Stimulated activated naive CD8-positive, alpha-beta T cell treated with anti-CD3 and anti-CD28 coated beads, Interleukin-15, amount 100 ng/mL, for 72 hours (primary cell): ENCODE measurements around the gene TMED7.

Experiments
- ATAC-seq: fragments of 150-1000 bp; cut with Tn5 transposase; 2 replicates; pipeline ENCODE4 v1.10.0; 2021; ENCODE audit warnings: mild to moderate bottlenecking, moderate library complexity
- DNase-seq, 2 donors: peaks; one replicate each; pipeline ENCODE4 v3.0.0; 2021 to 2022
- H3K27ac Mint-ChIP-seq, 2 donors: one replicate each; pipeline ENCODE4 v1.8.0; 2022; ENCODE audit warnings: mild to moderate bottlenecking in 2 of 2, mixed read lengths in 2 of 2, moderate library complexity in 2 of 2
- H3K27me3 Mint-ChIP-seq: one replicate; pipeline ENCODE4 v1.8.0; 2022; ENCODE audit warnings: mixed read lengths
- H3K4me1 Mint-ChIP-seq: one replicate; pipeline ENCODE4 v1.8.0; 2022; ENCODE audit warnings: mild to moderate bottlenecking, mixed read lengths
- H3K4me3 Mint-ChIP-seq, 2 donors: one replicate each; pipeline ENCODE4 v1.8.0; 2022; ENCODE audit warnings: mild to moderate bottlenecking in 2 of 2, mixed read lengths in 2 of 2, moderate library complexity in 1 of 2
- H3K9me3 Mint-ChIP-seq, 2 donors: one replicate each; pipeline ENCODE4 v1.8.0; 2022; ENCODE audit warnings: mixed read lengths in 2 of 2

TMED7 gene

DNA sequence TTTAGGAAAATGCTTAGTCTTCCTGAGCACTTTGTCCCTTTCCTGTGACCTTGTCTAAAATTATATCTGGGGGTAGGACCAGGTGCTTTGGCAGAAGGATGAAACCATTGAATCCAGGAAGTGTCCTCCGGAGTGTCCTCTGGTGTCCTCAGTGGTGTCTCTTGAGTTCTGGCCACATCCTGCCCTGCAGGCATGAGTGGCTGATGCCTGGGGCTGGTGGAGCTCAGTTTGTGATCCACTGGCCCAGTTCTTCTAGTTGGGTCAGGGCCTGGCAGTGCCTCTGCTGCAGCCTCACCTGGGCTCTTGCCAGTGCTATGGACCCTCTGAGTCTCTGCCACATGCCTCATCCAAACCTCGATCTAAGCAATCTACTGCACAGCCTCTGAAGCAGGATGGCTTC, 14.4 kb upstream of the TMED7 start:
- Mint-ChIP-seq H3K9me3 (no peaks in the 10 kb centered on the region), H3K27ac (peak overlapping the region in 1 of 2 donors; percentile 27), H3K4me1 (peaks cover 42% of the 10 kb centered on the region), H3K27me3 (peaks cover 48% of the 10 kb centered on the region), H3K4me3 (no peak overlapping the region)
- ATAC-seq: no peak
- no peak for DNase-seq

GRCh38 chr5:115639377-115639776, 13.5 kb upstream of the TMED7 start:
- Mint-ChIP-seq H3K27ac (no peak overlapping the region), H3K27me3 (peaks cover 40% of the 10 kb centered on the region)

DNA sequence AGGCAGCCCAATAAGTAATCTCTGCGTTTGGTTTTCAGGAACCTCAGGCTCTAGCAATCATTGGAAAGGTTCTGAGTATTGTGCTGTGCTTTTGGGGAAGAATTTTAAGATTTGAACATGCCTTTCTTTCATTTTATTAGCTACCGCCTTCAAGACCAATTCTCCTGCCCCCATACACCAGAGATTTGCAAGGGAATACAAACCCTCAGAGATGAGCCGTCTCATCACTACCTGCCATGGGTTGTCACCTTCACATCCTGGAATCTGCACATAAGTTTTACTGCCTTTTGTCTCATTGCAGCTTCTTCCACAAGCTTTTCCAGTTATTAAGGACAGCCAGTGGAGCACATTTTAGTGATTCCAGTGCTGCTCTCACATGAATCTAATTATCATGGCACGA, 11.7 kb upstream of the TMED7 start:
- Mint-ChIP-seq H3K27ac (no peak overlapping the region), H3K4me1 (peaks cover 62% of the 10 kb centered on the region), H3K4me3 (peak overlapping the region in 1 of 2 donors; percentile 5), H3K9me3 (no peaks in the 10 kb centered on the region), H3K27me3 (peaks cover 38% of the 10 kb centered on the region)
- DNase-seq (no peak), ATAC-seq (no peak)

More at GRCh38 chr5:115639377-115639776, 13.5 kb upstream of the TMED7 start:
- ATAC-seq (no peak), DNase-seq (no peak)
- H3K9me3 Mint-ChIP-seq: no peaks in the 10 kb centered on the region
- H3K4me1 Mint-ChIP-seq: peaks cover 48% of the 10 kb centered on the region
- no peak overlapping the region for H3K4me3 Mint-ChIP-seq

- Mint-ChIP-seq H3K4me1 (peaks cover 63% of the 10 kb centered on the region), H3K27me3 (peaks cover 44% of the 10 kb centered on the region), H3K4me3 (no peak overlapping the region), H3K27ac (no peak overlapping the region), H3K9me3 (no peaks in the 10 kb centered on the region)
- ATAC-seq (no peak), DNase-seq (no peak)
Measured at GRCh38 chr5:115636008-115636407, 10.2 kb upstream of the TMED7 start.

DNA sequence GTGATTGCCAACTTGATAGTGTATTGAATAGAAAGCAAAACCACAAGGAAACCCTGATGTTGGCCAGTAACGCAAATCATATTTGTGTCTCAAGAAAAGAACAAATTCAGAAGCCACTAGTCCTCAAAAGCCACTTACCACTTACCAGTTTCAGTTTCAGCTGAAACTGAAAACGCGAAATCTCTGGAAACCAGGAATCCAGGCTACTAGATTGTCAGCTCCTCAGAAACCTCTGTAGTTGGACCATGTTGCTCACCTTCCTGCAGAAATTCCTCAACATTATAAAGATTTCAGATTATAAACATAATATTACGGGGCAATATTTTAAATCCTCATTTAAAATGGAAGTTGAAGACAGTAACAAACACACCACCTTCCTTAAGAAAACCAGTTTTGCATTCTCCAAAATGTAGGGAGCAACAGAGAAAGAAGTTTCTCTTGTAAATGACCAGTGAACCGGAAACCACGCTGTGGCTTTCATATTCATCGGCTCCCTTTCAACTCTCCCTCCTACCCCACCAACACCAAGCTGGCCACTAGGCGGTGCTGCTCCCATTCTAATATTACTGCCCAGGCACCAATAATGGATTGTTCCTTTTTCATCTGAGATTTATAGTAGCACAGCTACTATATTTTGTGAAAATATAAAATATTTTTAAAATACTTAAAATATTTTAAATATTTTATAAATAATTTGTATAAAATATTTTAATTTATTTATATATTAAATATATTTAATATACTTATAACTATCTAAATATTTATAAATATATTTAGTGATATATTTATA, 8.7 kb upstream of the TMED7 start:
- Mint-ChIP-seq H3K27me3 (peaks cover 29% of the 10 kb centered on the region), H3K9me3 (no peaks in the 10 kb centered on the region), H3K4me3 (peak overlapping the region; percentile 32 to 65), H3K27ac (peak overlapping the region in 1 of 2 donors; percentile 42), H3K4me1 (peaks cover 52% of the 10 kb centered on the region)
- DNase-seq (peak; percentile 77 to 86), ATAC-seq (peak; percentile 75)

GRCh38 chr5:115629903-115630302, 4.1 kb upstream of the TMED7 start:
- Mint-ChIP-seq H3K4me1 (peaks cover 26% of the 10 kb centered on the region), H3K9me3 (no peaks in the 10 kb centered on the region), H3K27ac (no peak overlapping the region), H3K4me3 (no peak overlapping the region), H3K27me3 (peaks cover 16% of the 10 kb centered on the region)
- ATAC-seq (no peak), DNase-seq (no peak)

DNA sequence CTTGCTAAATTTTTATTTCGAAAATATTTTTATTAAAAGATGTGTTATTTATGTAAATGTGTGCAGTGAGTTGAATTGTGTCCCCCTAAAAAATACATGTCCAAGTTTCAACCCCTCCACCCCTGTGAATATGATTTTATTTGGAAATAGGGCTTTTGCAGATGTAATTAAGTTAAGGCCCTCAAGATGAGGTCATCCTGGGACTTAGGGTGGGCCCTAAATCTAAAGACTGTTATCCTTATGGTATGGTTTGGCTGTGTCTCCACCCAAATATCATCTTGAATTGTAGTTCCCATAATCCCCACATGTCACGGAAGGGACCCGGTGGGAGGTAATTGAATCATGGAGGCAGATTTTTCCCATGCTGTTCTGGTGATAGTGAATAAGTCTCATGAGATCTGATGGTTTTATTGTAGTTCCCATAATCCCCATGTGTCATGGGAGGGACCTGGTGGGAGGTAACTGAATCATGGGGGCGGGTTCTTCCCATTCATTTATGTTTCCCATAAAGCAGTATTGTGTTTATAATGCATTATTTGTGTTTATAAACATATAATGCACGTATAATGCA, 1.5 kb upstream of the TMED7 start:
- Mint-ChIP-seq H3K27ac (no peak overlapping the region), H3K4me3 (peak overlapping the region; percentile 14 to 48), H3K27me3 (peaks cover 6% of the 10 kb centered on the region), H3K9me3 (no peaks in the 10 kb centered on the region), H3K4me1 (peaks cover 8% of the 10 kb centered on the region)
- ATAC-seq (no peak), DNase-seq (no peak)

- DNase-seq (no peak), ATAC-seq (peak; percentile 34)
- Mint-ChIP-seq H3K9me3 (no peaks in the 10 kb centered on the region), H3K27ac (peak overlapping the region; percentile 91 to 99), H3K4me1 (peaks cover 11% of the 10 kb centered on the region), H3K27me3 (no peaks in the 10 kb centered on the region), H3K4me3 (no peak overlapping the region)
Measured at GRCh38 chr5:115626445-115626823, 598 bp upstream of the TMED7 start.

DNA sequence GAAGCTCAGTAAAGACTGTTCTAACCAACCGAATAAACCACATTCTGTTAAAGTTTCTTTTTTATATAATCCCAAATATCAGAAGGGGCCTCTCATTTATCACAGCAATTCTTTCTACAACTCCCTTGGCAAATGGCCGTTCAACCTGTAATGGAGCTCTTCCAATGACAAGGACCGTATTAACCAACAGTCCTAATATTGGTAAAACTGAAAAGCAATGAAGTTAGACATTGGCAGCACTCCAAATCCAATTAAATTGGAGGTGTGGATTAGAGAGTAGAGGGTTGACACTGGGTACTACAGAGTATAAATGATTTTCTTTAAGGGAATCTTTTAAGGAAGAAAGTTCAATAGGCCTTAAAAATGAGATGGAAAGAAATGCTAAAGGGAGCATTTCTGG, 842 bp downstream of the TMED7 start:
- H3K4me3 Mint-ChIP-seq: no peak overlapping the region
- H3K9me3 Mint-ChIP-seq: no peaks in the 10 kb centered on the region
- ATAC-seq: no peak
- no peak for DNase-seq
- H3K27ac Mint-ChIP-seq: peak overlapping the region in 1 of 2 donors; percentile 99
- peaks cover 14% of the 10 kb centered on the region for H3K4me1 Mint-ChIP-seq
- H3K27me3 Mint-ChIP-seq: no peaks in the 10 kb centered on the region

DNA sequence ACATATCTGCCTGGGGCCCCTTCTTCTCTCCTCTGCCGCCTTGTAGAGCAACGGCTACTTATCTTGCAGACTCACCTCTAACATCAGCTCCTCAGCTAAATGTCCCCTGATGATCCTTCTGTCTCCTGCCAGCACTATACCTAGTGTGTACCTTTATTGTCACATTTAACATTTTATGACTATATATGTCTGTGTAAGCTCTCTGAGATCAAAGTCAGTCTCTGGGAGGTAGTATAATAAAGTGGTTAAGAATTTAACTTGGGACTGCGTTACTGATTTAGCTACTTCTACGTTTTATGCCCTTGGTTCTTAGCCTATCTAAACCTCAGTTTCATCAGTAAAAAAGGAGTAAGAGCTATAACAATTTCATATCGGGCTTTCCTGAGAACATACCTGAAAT, 2.2 kb downstream of the TMED7 start:
- Mint-ChIP-seq H3K4me1 (peaks cover 14% of the 10 kb centered on the region), H3K27ac (no peak overlapping the region), H3K4me3 (no peak overlapping the region), H3K9me3 (no peaks in the 10 kb centered on the region), H3K27me3 (no peaks in the 10 kb centered on the region)
- DNase-seq (no peak), ATAC-seq (no peak)

DNA sequence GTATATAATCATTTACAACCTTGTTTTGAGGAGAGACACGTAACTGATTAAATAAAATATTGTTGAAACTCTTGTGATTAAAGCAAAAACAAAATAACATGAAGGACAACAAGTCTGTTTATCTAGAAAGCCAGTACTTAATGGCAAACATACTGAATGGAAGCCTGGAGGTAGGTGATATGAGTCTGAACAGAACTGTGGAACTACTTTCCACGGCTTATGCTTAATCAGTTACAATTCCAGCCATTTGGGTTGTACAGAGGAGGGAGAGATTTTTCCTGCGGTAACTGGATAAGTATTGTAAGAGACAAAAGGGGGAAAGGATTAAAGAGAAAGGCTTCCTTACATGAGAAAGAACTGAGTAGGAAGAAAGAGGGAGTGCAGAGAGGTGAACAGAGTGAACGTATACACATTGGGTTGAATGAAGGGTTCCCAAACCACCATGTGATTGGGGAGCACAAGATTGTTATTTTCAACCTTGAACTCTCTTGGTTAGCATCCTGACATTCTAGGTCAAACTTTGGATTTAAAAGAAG, 4.4 kb downstream of the TMED7 start:
- no peaks in the 10 kb centered on the region for H3K9me3 Mint-ChIP-seq
- ATAC-seq: no peak
- H3K27ac Mint-ChIP-seq: peak overlapping the region in 1 of 2 donors; percentile 75
- H3K4me3 Mint-ChIP-seq: no peak overlapping the region
- H3K4me1 Mint-ChIP-seq: peaks cover 6% of the 10 kb centered on the region
- DNase-seq: no peak
- no peaks in the 10 kb centered on the region for H3K27me3 Mint-ChIP-seq

- DNase-seq: no peak
- Mint-ChIP-seq H3K27me3 (no peaks in the 10 kb centered on the region), H3K4me1 (peaks cover 6% of the 10 kb centered on the region), H3K4me3 (no peak overlapping the region), H3K9me3 (no peaks in the 10 kb centered on the region), H3K27ac (no peak overlapping the region)
- ATAC-seq: no peak
Measured at GRCh38 chr5:115616892-115617291, 8.9 kb downstream of the TMED7 start.

GRCh38 chr5:115616472-115616871, 9.4 kb downstream of the TMED7 start:
- no peak for DNase-seq
- Mint-ChIP-seq H3K27ac (no peak overlapping the region), H3K4me3 (no peak overlapping the region), H3K9me3 (no peaks in the 10 kb centered on the region), H3K27me3 (no peaks in the 10 kb centered on the region), H3K4me1 (peaks cover 4% of the 10 kb centered on the region)
- ATAC-seq: no peak

DNA sequence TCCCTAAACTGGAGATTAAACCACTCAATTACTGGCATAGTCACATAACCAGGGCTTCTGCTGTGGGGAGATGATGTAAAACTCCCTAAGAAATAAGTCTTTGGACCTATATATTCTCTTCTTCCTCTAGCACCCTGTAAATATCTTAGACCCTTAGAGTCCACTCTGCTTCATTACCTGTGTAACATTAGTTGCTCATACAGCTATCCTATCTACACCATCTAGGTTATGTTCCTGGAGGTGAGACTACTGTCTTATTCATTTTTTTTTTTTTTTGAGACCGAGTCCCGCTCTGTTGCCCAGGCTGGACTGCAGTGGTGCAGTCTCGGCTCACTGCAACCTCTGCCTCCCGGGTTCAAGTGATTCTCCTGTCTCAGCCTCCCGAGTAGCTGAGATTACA, 14.0 kb downstream of the TMED7 start:
- DNase-seq: no peak
- Mint-ChIP-seq H3K4me1 (peaks cover 13% of the 10 kb centered on the region), H3K27ac (no peak overlapping the region), H3K27me3 (no peaks in the 10 kb centered on the region), H3K9me3 (no peaks in the 10 kb centered on the region), H3K4me3 (no peak overlapping the region)
- ATAC-seq: no peak

- Mint-ChIP-seq H3K27ac (peak overlapping the region in 1 of 2 donors; percentile 7), H3K4me1 (peaks cover 34% of the 10 kb centered on the region), H3K27me3 (no peaks in the 10 kb centered on the region), H3K4me3 (no peak overlapping the region), H3K9me3 (no peaks in the 10 kb centered on the region)
- no peak for ATAC-seq
- DNase-seq: no peak
Measured at GRCh38 chr5:115607935-115608334, 17.9 kb downstream of the TMED7 start.

GRCh38 chr5:115605436-115605835, 20.4 kb downstream of the TMED7 start:
- no peaks in the 10 kb centered on the region for H3K9me3 Mint-ChIP-seq
- DNase-seq: no peak
- H3K27ac Mint-ChIP-seq: no peak overlapping the region
- no peaks in the 10 kb centered on the region for H3K27me3 Mint-ChIP-seq
- H3K4me1 Mint-ChIP-seq: peaks cover 47% of the 10 kb centered on the region
- H3K4me3 Mint-ChIP-seq: no peak overlapping the region
- no peak for ATAC-seq
